Measurements from ENCODE around the gene SNRPA. TPM values are rescaled to one million over a fixed set of nuclear protein-coding genes. Genes with fewer than 3 reads are reported as not detected.
A peak's percentile ranks its signal among the peaks of the same experiment; 100 is the strongest.

The SNRPA gene
- 100 to 1,000 TPM in 1 of 2 donors, 10 to 100 TPM in 1; 40.4 to 107 TPM for total RNA-seq

GRCh38 chr19:40750874-40751537, at the start of gene SNRPA:
Gene SNRPA, plus strand, starts transcription at chr19:40751203. Its CDS starts 206 bp downstream, at chr19:40751409.
- no peak for TF ChIP-seq CTCF (IDR thresholded peaks at IDR 0.05)

GRCh38 chr19:40701758-40702157, 49.2 kb upstream of the SNRPA start:
- Histone ChIP-seq H3K27me3 (replicated peaks; ENCODE audit: insufficient read depth) (no peaks in the 10 kb centered on the region), H3K9me3 (no peaks in the 10 kb centered on the region), H3K4me1 (ENCODE audit: control insufficient read depth in 1 of 2, low read depth in 2 of 2) (no peaks in the 10 kb centered on the region), H3K27ac (no peak overlapping the region), H3K4me3 (no peak overlapping the region), H3K36me3 (peaks cover 47% of the 10 kb centered on the region)
- ATAC-seq (ENCODE audit: insufficient number of reproducible peaks, low FRiP score, low read depth) (no peak), DNase-seq (ENCODE audit: low spot score) (no peak)
- no peak for TF ChIP-seq CTCF (IDR thresholded peaks at IDR 0.05)

More at GRCh38 chr19:40750874-40751537, at the start of gene SNRPA:
- H3K4me3 ChIP-seq, result peak within 1 kb of the TSS; percentile 89
- no peaks in the 10 kb centered on the region for H3K9me3 ChIP-seq
- H3K27me3 ChIP-seq (replicated peaks; ENCODE audit: insufficient read depth), result no peaks in the 10 kb centered on the region
- DNase-seq (ENCODE audit: low spot score), result peak; percentile 93
- H3K4me1 ChIP-seq (ENCODE audit: control insufficient read depth in 1 of 2, low read depth in 2 of 2), result peaks cover 24 to 50% of the 10 kb centered on the region in 2 donors
- peak; percentile 77 for ATAC-seq (ENCODE audit: insufficient number of reproducible peaks, low FRiP score, low read depth)
- peak within 1 kb of the TSS; percentile 86 to 93 for H3K27ac ChIP-seq
- no peaks in the 10 kb centered on the region for H3K36me3 ChIP-seq

GRCh38 chr19:40702337-40703012, 48.5 kb upstream of the SNRPA start:
- H3K4me1 ChIP-seq (ENCODE audit: control insufficient read depth in 1 of 2, low read depth in 2 of 2), result no peaks in the 10 kb centered on the region
- H3K27ac ChIP-seq, result no peak overlapping the region
- DNase-seq (ENCODE audit: low spot score), result no peak
- no peaks in the 10 kb centered on the region for H3K9me3 ChIP-seq
- H3K4me3 ChIP-seq, result no peak overlapping the region
- no peaks in the 10 kb centered on the region for H3K27me3 ChIP-seq (replicated peaks; ENCODE audit: insufficient read depth)
- TF ChIP-seq CTCF (IDR thresholded peaks at IDR 0.05), result no peak
- peaks cover 47% of the 10 kb centered on the region for H3K36me3 ChIP-seq
- no peak for ATAC-seq (ENCODE audit: insufficient number of reproducible peaks, low FRiP score, low read depth)

GRCh38 chr19:40703029-40703755, 47.8 kb upstream of the SNRPA start:
- no peak for TF ChIP-seq CTCF (IDR thresholded peaks at IDR 0.05)
- H3K36me3 ChIP-seq, result peaks cover 47% of the 10 kb centered on the region
- no peak overlapping the region for H3K27ac ChIP-seq
- no peak for DNase-seq (ENCODE audit: low spot score)
- no peaks in the 10 kb centered on the region for H3K9me3 ChIP-seq
- H3K27me3 ChIP-seq (replicated peaks; ENCODE audit: insufficient read depth), result no peaks in the 10 kb centered on the region
- no peaks in the 10 kb centered on the region for H3K4me1 ChIP-seq (ENCODE audit: control insufficient read depth in 1 of 2, low read depth in 2 of 2)
- no peak overlapping the region for H3K4me3 ChIP-seq
- no peak for ATAC-seq (ENCODE audit: insufficient number of reproducible peaks, low FRiP score, low read depth)

Measured in thoracic aorta (tissue), 2 donors.